Epithelial cell of esophagus (primary cell): ENCODE data around the gene OVAAL.
A peak's percentile ranks its signal among the peaks of the same experiment; 100 is the strongest.

Experiments
- DNase-seq: peaks from one replicate; pipeline ENCODE4 v3.0.0; 2010; ENCODE audit warnings: low read depth
- H3K4me3 ChIP-seq: 2 replicates; pipeline ENCODE4 v1.5.1; 2011; ENCODE audit warnings: mild to moderate bottlenecking, low read length, control low read depth
- CTCF ChIP-seq: IDR thresholded peaks from 2 replicates; pipeline ENCODE4 v1.5.1; 2011; ENCODE audit warnings: low read depth, mild to moderate bottlenecking, low read length, control low read depth, inconsistent platforms; ENCODE audit not compliant: insufficient read depth; ENCODE audit errors: missing control alignments

OVAAL gene

GRCh38 chr1:180522213-180522515 lies 36.6 kb upstream of the OVAAL start:
- DNase-seq: peak; percentile 94
- TF ChIP-seq CTCF: no peak
- H3K4me3 ChIP-seq: no peak overlapping the region

GRCh38 chr1:180524160-180524914 lies 34.4 kb upstream of the OVAAL start:
- DNase-seq: no peak
- TF ChIP-seq CTCF: no peak
- H3K4me3 ChIP-seq: no peak overlapping the region

- no peak overlapping the region for H3K4me3 ChIP-seq
- TF ChIP-seq CTCF: no peak
- DNase-seq: peak; percentile 97
These were observed 33.6 kb upstream of the OVAAL start for GRCh38 chr1:180524915-180525714.

GRCh38 chr1:180525715-180526039 lies 33.1 kb upstream of the OVAAL start:
- H3K4me3 ChIP-seq: no peak overlapping the region
- no peak for DNase-seq
- TF ChIP-seq CTCF: no peak

- H3K4me3 ChIP-seq: no peak overlapping the region
- DNase-seq: peak; percentile 70
- no peak for TF ChIP-seq CTCF
These were observed 31.6 kb upstream of the OVAAL start for GRCh38 chr1:180527101-180527669.

GRCh38 chr1:180528868-180529470 lies 29.8 kb upstream of the OVAAL start:
- TF ChIP-seq CTCF: no peak
- no peak for DNase-seq
- H3K4me3 ChIP-seq: no peak overlapping the region

- peak; percentile 97 for DNase-seq
- TF ChIP-seq CTCF: no peak
- no peak overlapping the region for H3K4me3 ChIP-seq
These were observed 28.3 kb upstream of the OVAAL start for GRCh38 chr1:180530501-180530900.
